ENCODE results near the gene DLK1. TPM values are rescaled to one million over a fixed set of nuclear protein-coding genes. Genes with fewer than 3 reads are reported as not detected.

Gene DLK1
- total RNA-seq, 2 donors from 2014 or later = 26.2 to 33.0 TPM

DNA sequence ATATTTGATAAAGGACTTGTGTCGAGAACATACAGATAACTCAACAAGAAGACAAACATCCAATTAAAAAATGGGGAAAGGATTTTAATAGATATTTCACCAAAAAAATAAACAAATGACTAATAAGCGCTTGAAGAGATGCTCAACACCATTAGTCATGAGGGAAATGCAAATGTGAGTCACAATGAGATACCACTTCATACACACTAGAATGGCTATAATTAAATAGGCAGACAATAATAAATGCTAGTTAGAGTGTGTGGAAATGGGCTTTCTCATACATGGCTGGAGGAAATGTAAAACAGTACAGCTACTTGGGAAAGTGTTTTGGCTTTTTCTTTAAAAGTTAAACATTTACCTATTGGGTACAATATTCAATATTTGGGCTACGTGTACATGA is 34.8 kb downstream of the DLK1 start:
- WGBS, 2 donors = 81 to 85% methylated on average over 3 of the region's 3 CpGs
- H3K4me3 ChIP-seq = no peak overlapping the region
- no peak for ATAC-seq
- no peak for DNase-seq
- no peaks in the 10 kb centered on the region for H3K27me3 ChIP-seq
- no peak for TF ChIP-seq POLR2A (IDR thresholded peaks at IDR 0.05)
- TF ChIP-seq, protein P1, sequence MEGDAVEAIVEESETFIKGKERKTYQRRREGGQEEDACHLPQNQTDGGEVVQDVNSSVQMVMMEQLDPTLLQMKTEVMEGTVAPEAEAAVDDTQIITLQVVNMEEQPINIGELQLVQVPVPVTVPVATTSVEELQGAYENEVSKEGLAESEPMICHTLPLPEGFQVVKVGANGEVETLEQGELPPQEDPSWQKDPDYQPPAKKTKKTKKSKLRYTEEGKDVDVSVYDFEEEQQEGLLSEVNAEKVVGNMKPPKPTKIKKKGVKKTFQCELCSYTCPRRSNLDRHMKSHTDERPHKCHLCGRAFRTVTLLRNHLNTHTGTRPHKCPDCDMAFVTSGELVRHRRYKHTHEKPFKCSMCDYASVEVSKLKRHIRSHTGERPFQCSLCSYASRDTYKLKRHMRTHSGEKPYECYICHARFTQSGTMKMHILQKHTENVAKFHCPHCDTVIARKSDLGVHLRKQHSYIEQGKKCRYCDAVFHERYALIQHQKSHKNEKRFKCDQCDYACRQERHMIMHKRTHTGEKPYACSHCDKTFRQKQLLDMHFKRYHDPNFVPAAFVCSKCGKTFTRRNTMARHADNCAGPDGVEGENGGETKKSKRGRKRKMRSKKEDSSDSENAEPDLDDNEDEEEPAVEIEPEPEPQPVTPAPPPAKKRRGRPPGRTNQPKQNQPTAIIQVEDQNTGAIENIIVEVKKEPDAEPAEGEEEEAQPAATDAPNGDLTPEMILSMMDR (IDR thresholded peaks at IDR 0.05) = no peak
- no peaks in the 10 kb centered on the region for H3K9me3 ChIP-seq
- no peaks in the 10 kb centered on the region for H3K4me1 ChIP-seq
- no peaks in the 10 kb centered on the region for H3K36me3 ChIP-seq (replicated peaks in 1 of 2; ENCODE audit: insufficient read depth in 1 of 2, low read depth in 2 of 2)
- H3K27ac ChIP-seq = no peak overlapping the region
- intact Hi-C loops (cut with DNase I) = no loop called here

DNA sequence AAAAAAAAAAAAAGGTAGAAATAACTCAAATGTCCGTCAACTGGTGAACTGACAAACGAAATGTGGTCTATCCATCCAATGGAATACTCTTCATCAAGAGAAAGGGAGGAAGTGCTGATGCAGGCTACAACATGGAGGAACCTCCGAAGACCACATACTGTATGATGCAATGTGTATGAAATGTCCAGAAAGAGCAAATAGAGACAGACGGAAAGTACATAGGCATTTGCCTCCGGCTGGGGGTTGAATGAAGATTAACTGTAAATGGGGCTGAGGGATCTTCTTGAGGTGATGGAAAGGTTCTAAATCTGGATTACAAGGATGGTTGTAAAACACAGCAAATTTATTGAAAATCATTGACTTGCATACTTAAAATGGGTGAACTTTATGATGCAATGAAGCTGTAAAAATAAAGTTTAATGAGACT is 35.4 kb downstream of the DLK1 start:
- 54 to 57% methylated on average over 5 of the region's 5 CpGs for WGBS, 2 donors
- TF ChIP-seq POLR2A (IDR thresholded peaks at IDR 0.05) = no peak
- TF ChIP-seq, protein P1 (IDR thresholded peaks at IDR 0.05) = no peak
- H3K36me3 ChIP-seq (replicated peaks in 1 of 2; ENCODE audit: insufficient read depth in 1 of 2, low read depth in 2 of 2) = no peaks in the 10 kb centered on the region
- intact Hi-C loops (cut with DNase I) = no loop called here
- DNase-seq (no peak), ATAC-seq (no peak)
- no peaks in the 10 kb centered on the region for H3K4me1 ChIP-seq
- H3K9me3 ChIP-seq = no peaks in the 10 kb centered on the region
- no peaks in the 10 kb centered on the region for H3K27me3 ChIP-seq
- no peak overlapping the region for H3K27ac ChIP-seq
- no peak overlapping the region for H3K4me3 ChIP-seq

DNA sequence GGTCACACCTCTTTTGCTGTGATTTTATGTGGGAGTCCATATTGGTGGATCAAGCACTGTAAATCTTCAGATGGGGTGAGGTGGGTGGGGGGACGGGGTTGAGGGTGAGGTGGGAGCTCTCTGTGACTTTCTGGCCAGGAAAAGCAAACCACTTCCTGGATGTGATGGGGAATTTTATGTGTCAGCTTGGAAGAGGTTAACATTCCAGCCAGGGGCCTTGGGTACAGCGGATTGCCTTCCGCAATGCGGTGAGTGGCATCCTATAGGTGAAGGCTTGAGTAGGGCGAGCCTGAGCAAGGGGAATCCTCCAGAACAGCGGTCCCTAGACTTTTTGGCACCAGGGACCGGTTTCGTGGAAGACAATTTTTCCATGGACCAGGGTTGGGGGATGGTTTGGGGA is 36.2 kb downstream of the DLK1 start:
- no peak for ATAC-seq
- Histone ChIP-seq H3K9me3 (no peaks in the 10 kb centered on the region), H3K4me3 (no peak overlapping the region), H3K36me3 (replicated peaks in 1 of 2; ENCODE audit: insufficient read depth in 1 of 2, low read depth in 2 of 2) (no peaks in the 10 kb centered on the region), H3K27ac (no peak overlapping the region), H3K4me1 (no peaks in the 10 kb centered on the region), H3K27me3 (no peaks in the 10 kb centered on the region)
- DNase-seq = no peak
- TF ChIP-seq POLR2A (IDR thresholded peaks at IDR 0.05) = no peak
- TF ChIP-seq, protein P1 (IDR thresholded peaks at IDR 0.05) = no peak
- 84 to 86% methylated on average over 8 of the region's 8 CpGs for WGBS, 2 donors
- intact Hi-C loops (cut with DNase I) = no loop called here

DNA sequence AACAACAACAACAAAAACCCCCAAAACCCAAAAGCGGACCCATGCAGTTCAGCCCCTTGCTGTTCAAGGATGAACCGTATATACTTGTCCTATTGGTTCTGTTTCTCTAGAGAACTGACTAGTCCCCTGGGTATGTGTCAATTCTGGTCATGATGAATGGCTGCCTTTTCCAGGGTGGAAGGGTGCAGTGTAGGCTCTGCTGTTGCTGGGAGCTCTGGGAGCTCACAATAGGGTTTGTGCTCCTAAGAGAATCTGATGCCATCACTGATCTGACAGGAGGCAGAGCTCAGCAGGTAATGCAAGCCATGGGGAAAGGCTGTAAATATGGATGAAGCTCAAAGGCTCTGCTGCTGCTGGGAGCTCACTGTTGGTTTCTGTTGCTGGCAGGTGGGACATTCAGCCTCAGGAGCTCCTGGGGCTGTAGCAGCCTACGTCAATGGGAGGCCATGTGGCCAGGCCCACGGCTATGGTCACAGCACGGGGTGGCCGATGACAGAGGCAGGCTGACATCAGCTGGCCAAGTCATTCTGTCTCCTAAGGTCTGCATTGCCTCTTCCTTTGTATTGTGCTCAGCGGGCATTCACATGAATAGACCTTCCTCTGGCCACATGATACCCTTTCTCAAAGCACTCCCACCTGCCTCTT is 37.9 kb downstream of the DLK1 start:
- WGBS, 2 donors = 80 to 86% methylated on average over 5 to 7 of the region's 7 CpGs
- Histone ChIP-seq H3K4me3 (no peak overlapping the region), H3K36me3 (replicated peaks in 1 of 2; ENCODE audit: insufficient read depth in 1 of 2, low read depth in 2 of 2) (no peaks in the 10 kb centered on the region), H3K27me3 (no peaks in the 10 kb centered on the region), H3K27ac (no peak overlapping the region), H3K4me1 (no peaks in the 10 kb centered on the region), H3K9me3 (no peaks in the 10 kb centered on the region)
- no peak for DNase-seq
- ATAC-seq = no peak
- intact Hi-C loops (cut with DNase I) = no loop called here
- no peak for TF ChIP-seq POLR2A (IDR thresholded peaks at IDR 0.05)
- TF ChIP-seq, protein P1 (IDR thresholded peaks at IDR 0.05) = no peak

DNA sequence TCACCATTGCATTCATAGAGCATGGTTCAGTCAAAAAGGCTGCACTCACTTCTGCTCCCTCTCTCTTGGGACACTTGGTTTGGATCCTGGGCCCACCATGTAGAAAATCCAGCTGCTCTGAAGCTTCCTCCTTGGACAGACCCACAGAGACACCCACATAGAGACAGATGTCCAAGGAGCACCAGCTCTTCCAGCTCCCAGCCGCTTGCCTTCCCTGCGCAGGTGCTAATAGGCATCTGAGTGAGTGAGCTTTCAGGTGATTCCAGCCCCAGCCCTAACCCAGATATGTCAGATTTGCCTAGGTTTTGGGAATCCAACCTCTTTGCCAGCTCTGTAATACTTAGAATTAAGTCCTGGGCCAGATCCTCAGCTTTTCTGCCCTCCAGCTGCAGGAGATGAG is 38.6 kb downstream of the DLK1 start:
- Histone ChIP-seq H3K27me3 (no peaks in the 10 kb centered on the region), H3K36me3 (replicated peaks in 1 of 2; ENCODE audit: insufficient read depth in 1 of 2, low read depth in 2 of 2) (no peaks in the 10 kb centered on the region), H3K4me1 (no peaks in the 10 kb centered on the region), H3K4me3 (no peak overlapping the region), H3K27ac (no peak overlapping the region), H3K9me3 (no peaks in the 10 kb centered on the region)
- intact Hi-C loops (cut with DNase I) = no loop called here
- ATAC-seq = no peak
- WGBS, 2 donors = 90% methylated on average over 2 of the region's 2 CpGs
- TF ChIP-seq, protein P1 (IDR thresholded peaks at IDR 0.05) = no peak
- TF ChIP-seq POLR2A (IDR thresholded peaks at IDR 0.05) = no peak
- no peak for DNase-seq

Measured in body of pancreas (tissue), 4 donors.